Activated B cell treated with CpG ODN at 0.5 μM for 24 hours (primary cell): Measurements from ENCODE around the gene ZNF490. TPM values are rescaled to one million over a fixed set of nuclear protein-coding genes. Genes with fewer than 3 reads are reported as not detected.

Experiments used
- ATAC-seq: fragments of 200-7000 bp; cut with Tn5 transposase; one replicate; pipeline ENCODE4 v1.10.0; 2021; ENCODE audit warnings: low read depth, mild to moderate bottlenecking, moderate library complexity
- CTCF ChIA-PET: fragments of 350-600 bp; sonication (Branson Sonifier 250); formaldehyde crosslinking; loops from one replicate; lab custom pipeline; 2021; ENCODE audit warnings: antibody characterized with exemption; lab: Charles Lee
- POLR2A ChIA-PET: fragments of 350-600 bp; sonication (Branson Sonifier 250); formaldehyde crosslinking; loops from one replicate; lab custom pipeline; 2021; ENCODE audit warnings: antibody characterized with exemption; lab: Charles Lee
- DNase-seq: peaks from one replicate; pipeline ENCODE4 v3.0.0; 2022
- H3K27ac Mint-ChIP-seq: one replicate; pipeline ENCODE4 v1.8.0; 2020; ENCODE audit warnings: mixed read lengths
- H3K27me3 Mint-ChIP-seq: one replicate; pipeline ENCODE4 v1.8.0; 2021; ENCODE audit warnings: mixed read lengths
- H3K36me3 Mint-ChIP-seq: one replicate; pipeline ENCODE4 v1.8.0; 2021; ENCODE audit warnings: low read depth, mixed read lengths
- H3K4me1 Mint-ChIP-seq: one replicate; pipeline ENCODE4 v1.8.0; 2021; ENCODE audit warnings: mixed read lengths
- H3K4me3 Mint-ChIP-seq: one replicate; pipeline ENCODE4 v1.8.0; 2020; ENCODE audit warnings: mild to moderate bottlenecking, mixed read lengths
- H3K9me3 Mint-ChIP-seq: one replicate; pipeline ENCODE4 v1.8.0; 2020; ENCODE audit warnings: mixed read lengths
- intact Hi-C: fragments of 100-400 bp; cut with micrococcal nuclease; formaldehyde crosslinking; loops from one replicate; pipeline ENCODE4 v1.15.1; 2024
- total RNA-seq: library from RNA; stranded (reverse); gene quantifications from 2 replicates; pipeline ENCODE4 v1.2.3, GENCODE V29; 2022
- TF ChIP-seq, protein P1 (sequence below): fragments of 200-600 bp; IDR thresholded peaks from one replicate; pipeline ENCODE4 v1.8.0; 2022; ENCODE audit warnings: antibody characterized with exemption, mild to moderate bottlenecking

The ZNF490 gene
- total RNA-seq, 1 donor from 2014 or later = 15.6 TPM

- Mint-ChIP-seq H3K27me3 (no peaks in the 10 kb centered on the region), H3K4me3 (no peak overlapping the region), H3K9me3 (no peaks in the 10 kb centered on the region), H3K27ac (no peak overlapping the region), H3K4me1 (peaks cover 6% of the 10 kb centered on the region), H3K36me3 (no peaks in the 10 kb centered on the region)
- POLR2A ChIA-PET = interaction anchor here (0.7 to 2.1 kb wide), 3 partner anchors 11 to 282 kb away, joined by 4 to 7 read pairs (median 5); a partner anchor contains a TSS
- DNase-seq (peak; percentile 91), ATAC-seq (peak; percentile 100)
- TF ChIP-seq, protein P1, sequence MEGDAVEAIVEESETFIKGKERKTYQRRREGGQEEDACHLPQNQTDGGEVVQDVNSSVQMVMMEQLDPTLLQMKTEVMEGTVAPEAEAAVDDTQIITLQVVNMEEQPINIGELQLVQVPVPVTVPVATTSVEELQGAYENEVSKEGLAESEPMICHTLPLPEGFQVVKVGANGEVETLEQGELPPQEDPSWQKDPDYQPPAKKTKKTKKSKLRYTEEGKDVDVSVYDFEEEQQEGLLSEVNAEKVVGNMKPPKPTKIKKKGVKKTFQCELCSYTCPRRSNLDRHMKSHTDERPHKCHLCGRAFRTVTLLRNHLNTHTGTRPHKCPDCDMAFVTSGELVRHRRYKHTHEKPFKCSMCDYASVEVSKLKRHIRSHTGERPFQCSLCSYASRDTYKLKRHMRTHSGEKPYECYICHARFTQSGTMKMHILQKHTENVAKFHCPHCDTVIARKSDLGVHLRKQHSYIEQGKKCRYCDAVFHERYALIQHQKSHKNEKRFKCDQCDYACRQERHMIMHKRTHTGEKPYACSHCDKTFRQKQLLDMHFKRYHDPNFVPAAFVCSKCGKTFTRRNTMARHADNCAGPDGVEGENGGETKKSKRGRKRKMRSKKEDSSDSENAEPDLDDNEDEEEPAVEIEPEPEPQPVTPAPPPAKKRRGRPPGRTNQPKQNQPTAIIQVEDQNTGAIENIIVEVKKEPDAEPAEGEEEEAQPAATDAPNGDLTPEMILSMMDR = no peak
- CTCF ChIA-PET = interaction anchor here (0.6 to 7.7 kb wide), 9 partner anchors 10 to 641 kb away, joined by 3 to 67 read pairs (median 4); partner anchors contain the start of genes MAN2B1, WDR83, ZNF490 and ZNF791
- intact Hi-C loops = loop anchor here (1.0 to 5.0 kb wide), 8 partner anchors 46 to 362 kb away; partner anchors contain the start of genes ZNF490 and ZNF791
These were observed 46.5 kb downstream of the ZNF490 start for GRCh38 chr19:12564016-12564664.

DNA sequence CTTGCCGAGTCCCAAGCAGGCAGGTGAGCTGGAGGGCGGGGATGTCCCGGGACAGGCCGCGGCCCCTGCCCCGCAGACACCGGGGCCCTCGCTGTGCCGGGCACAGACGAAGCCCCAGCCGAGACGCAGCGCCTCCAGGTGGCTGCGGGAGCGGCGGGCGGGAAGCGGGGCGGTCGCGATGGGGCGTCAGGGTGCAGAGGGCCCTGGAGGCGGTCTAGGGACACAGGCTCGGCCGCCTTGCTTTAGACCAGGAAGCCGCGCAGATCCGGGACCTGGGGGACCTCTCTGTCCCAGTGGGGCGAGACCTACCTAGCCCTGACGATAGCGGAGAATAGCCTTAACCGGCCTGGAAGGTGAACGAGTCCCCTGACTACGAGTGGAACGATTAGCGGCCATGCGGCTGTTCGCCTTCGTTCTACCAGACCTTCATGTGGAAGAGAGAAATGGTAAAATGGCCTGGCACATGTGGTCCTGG, 55.1 kb downstream of the ZNF490 start:
- TF ChIP-seq, protein P1 = no peak
- ChIA-PET POLR2A (interaction anchor here (0.5 to 1.0 kb wide), 3 partner anchors 70 to 1240 kb away, joined by 3 to 4 read pairs (median 3); partner anchors contain the start of gene ZSWIM4), CTCF (no interaction called here)
- Mint-ChIP-seq H3K27me3 (no peaks in the 10 kb centered on the region), H3K27ac (no peak overlapping the region), H3K9me3 (no peaks in the 10 kb centered on the region), H3K4me1 (peaks cover 18% of the 10 kb centered on the region), H3K4me3 (peak overlapping the region; percentile 8), H3K36me3 (peaks cover 6% of the 10 kb centered on the region)
- DNase-seq (no peak), ATAC-seq (no peak)
- intact Hi-C loops = loop anchor here (10.0 kb wide), 1 partner anchor 571 kb away; no protein-coding TSS in a partner anchor

DNA sequence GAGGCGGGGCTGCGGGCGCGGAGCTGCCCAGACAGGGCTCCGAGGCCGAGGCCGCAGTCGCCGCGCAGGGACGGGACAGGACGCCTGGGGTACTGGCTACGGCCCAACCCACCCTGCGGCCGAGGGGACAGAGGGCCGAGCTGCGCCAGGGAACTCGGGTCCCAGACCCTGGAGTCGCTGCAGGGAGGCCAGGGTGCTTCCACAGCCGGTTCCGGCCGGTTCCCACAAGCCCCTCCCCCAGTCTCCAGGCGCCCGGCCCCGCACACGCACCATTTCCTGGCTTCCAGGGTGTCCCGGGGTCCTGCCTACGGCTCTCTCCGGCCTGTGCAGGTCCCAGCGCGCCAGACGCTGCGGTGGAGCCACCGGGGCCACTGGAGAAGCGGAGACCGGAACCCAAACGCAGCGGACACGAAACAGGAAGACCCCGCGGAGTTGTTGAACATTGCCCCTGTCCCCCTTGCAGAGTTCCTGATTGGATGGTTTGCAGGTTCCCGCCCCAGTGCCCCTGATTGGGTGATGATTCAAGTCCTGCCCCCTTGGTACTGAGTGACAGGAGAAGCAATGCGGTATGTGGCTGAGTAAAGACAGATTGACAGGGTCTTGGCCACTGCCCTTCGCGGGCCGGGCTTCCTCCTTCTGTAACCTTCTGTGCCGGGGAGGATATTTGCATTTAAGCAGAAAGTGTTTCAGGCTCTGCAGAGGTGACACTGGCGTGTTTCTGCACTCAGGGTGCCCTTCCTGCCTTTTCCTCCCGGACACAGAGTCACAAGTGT, 59.4 kb downstream of the ZNF490 start, which contains the start of gene ZNF564:
Gene ZNF564 (minus strand): TSS at position 423 of the 773 bp plus-strand sequence. CDS start 150 bp downstream, at position 273.
- DNase-seq (peak; percentile 81), ATAC-seq (peak; percentile 98)
- Mint-ChIP-seq H3K27ac (peak within 1 kb of the TSS; percentile 94), H3K4me1 (peaks cover 48% of the 10 kb centered on the region), H3K27me3 (no peaks in the 10 kb centered on the region), H3K36me3 (peaks cover 26% of the 10 kb centered on the region), H3K9me3 (no peaks in the 10 kb centered on the region), H3K4me3 (peak within 1 kb of the TSS; percentile 98)
- POLR2A ChIA-PET = interaction anchor here (0.7 to 1.6 kb wide), 10 partner anchors 9 to 186 kb away, joined by 3 to 9 read pairs (median 4); partner anchors contain the start of genes MAN2B1, WDR83, ZNF442 and ZNF709
- TF ChIP-seq, protein P1 = no peak
- intact Hi-C loops = loop anchor here (1.0 to 10.0 kb wide), 8 partner anchors 56 to 566 kb away; partner anchors contain the start of genes MAN2B1, WDR83, ZNF44 and ZNF490
- CTCF ChIA-PET = interaction anchor here (1.1 kb wide), 1 partner anchor 89 kb away, joined by 3 read pairs; no protein-coding TSS in a partner anchor

- no peaks in the 10 kb centered on the region for H3K27me3 Mint-ChIP-seq
- DNase-seq (no peak), ATAC-seq (no peak)
- CTCF ChIA-PET = no interaction called here
- peaks cover 49% of the 10 kb centered on the region for H3K36me3 Mint-ChIP-seq
- no peaks in the 10 kb centered on the region for H3K9me3 Mint-ChIP-seq
- POLR2A ChIA-PET = no interaction called here
- intact Hi-C loops = no loop called here
- TF ChIP-seq, protein P1 = no peak
- peak overlapping the region; percentile 30 for H3K27ac Mint-ChIP-seq
- peaks cover 65% of the 10 kb centered on the region for H3K4me1 Mint-ChIP-seq
- H3K4me3 Mint-ChIP-seq = no peak overlapping the region
These were observed 63.7 kb downstream of the ZNF490 start for GRCh38 chr19:12546903-12547302.
